Panc1 (cell line): ENCODE results near the gene FAM90A1. TPM values are rescaled to one million over a fixed set of nuclear protein-coding genes. Genes with fewer than 3 reads are reported as not detected.
A peak's percentile ranks its signal among the peaks of the same experiment; 100 is the strongest.
"Not testable (repeated sequence)": the region's sequence is repeated elsewhere in the genome, so short reads cannot be mapped to it uniquely, and the experiment has no call there.

Experiments used
- ATAC-seq: fragments of 200-7000 bp; cut with Tn5 transposase; 2 replicates; pipeline ENCODE4 v1.9.1; 2020; ENCODE audit warnings: mild to moderate bottlenecking, moderate library complexity
- BruUV-seq: library from RNA; stranded (reverse); fragments of 400-500 nt; replicated peaks from 2 replicates; lab custom pipeline; 2021; lab: Mats Ljungman, UMichigan
- CTCF ChIA-PET: fragments of 300-600 bp; sonication (Branson Sonifier 250); formaldehyde crosslinking; loops from one replicate; lab custom pipeline; 2022; ENCODE audit warnings: antibody characterized with exemption; lab: Charles Lee
- POLR2A ChIA-PET: fragments of 300-600 bp; sonication (Branson Sonifier 250); formaldehyde crosslinking; loops from one replicate; lab custom pipeline; 2022; ENCODE audit warnings: antibody characterized with exemption; lab: Charles Lee
- DNase-seq: peaks from one replicate; pipeline ENCODE4 v3.0.0-alpha.2; 2010; ENCODE audit warnings: low read depth, low spot score
- H3K27ac ChIP-seq: 2 replicates; pipeline ENCODE4 v1.5.1; 2011; ENCODE audit warnings: mild to moderate bottlenecking, low read length, inconsistent platforms
- H3K27me3 ChIP-seq: fragments of 200-500 bp; sonication (Bioruptor generic); 2 replicates; pipeline ENCODE4 v1.6.0; 2014; ENCODE audit warnings: low read length, inconsistent platforms; ENCODE audit not compliant: control insufficient read depth, insufficient read depth
- H3K36me3 ChIP-seq: fragments of 200-500 bp; sonication (Bioruptor generic); 2 replicates; pipeline ENCODE4 v1.5.1; 2014; ENCODE audit warnings: inconsistent platforms, mild to moderate bottlenecking, low read length, moderate library complexity; ENCODE audit not compliant: control insufficient read depth, insufficient read depth
- H3K4me1 ChIP-seq: 2 replicates; pipeline ENCODE4 v1.5.1; 2011; ENCODE audit warnings: inconsistent platforms, mild to moderate bottlenecking, low read length, moderate library complexity; ENCODE audit not compliant: control insufficient read depth, insufficient read depth
- H3K4me3 ChIP-seq, 2 experiments: 2 replicates each; pipeline ENCODE4 v1.5.1; 2011 to 2012; ENCODE audit warnings: low read depth in 2 of 2, low read length in 2 of 2, mild to moderate bottlenecking in 2 of 2, inconsistent platforms in 1 of 2, moderate library complexity in 1 of 2
- H3K9me3 ChIP-seq: fragments of 200-500 bp; sonication (Bioruptor generic); 2 replicates; pipeline ENCODE4 v1.5.1; 2014; ENCODE audit warnings: low read depth, mild to moderate bottlenecking, inconsistent platforms, low read length, moderate library complexity; ENCODE audit not compliant: control insufficient read depth, insufficient read depth
- in situ Hi-C: cut with HindIII; loops from 2 replicates; pipeline ENCODE4 v1.10.0; 2016; ENCODE audit warnings: low sequenced_read_pairs, low pct_unique_long_range_greater_than_20kb
- intact Hi-C: fragments of 100-400 bp; cut with micrococcal nuclease; formaldehyde crosslinking; loops from one replicate; pipeline ENCODE4 v1.10.0; 2022; ENCODE audit not compliant: unreplicated experiment
- total RNA-seq: library from RNA; stranded (reverse); gene quantifications from one replicate; pipeline ENCODE4 v1.2.1, GENCODE V29; 2021; ENCODE audit not compliant: unreplicated experiment
- TF ChIP-seq, protein P1 (sequence below): fragments of 450-650 bp; IDR thresholded peaks from 2 replicates; pipeline ENCODE4 v1.5.1; 2017; ENCODE audit warnings: mild to moderate bottlenecking

The FAM90A1 gene
- total RNA-seq, 1 experiment from 2014 or later: not detected

DNA sequence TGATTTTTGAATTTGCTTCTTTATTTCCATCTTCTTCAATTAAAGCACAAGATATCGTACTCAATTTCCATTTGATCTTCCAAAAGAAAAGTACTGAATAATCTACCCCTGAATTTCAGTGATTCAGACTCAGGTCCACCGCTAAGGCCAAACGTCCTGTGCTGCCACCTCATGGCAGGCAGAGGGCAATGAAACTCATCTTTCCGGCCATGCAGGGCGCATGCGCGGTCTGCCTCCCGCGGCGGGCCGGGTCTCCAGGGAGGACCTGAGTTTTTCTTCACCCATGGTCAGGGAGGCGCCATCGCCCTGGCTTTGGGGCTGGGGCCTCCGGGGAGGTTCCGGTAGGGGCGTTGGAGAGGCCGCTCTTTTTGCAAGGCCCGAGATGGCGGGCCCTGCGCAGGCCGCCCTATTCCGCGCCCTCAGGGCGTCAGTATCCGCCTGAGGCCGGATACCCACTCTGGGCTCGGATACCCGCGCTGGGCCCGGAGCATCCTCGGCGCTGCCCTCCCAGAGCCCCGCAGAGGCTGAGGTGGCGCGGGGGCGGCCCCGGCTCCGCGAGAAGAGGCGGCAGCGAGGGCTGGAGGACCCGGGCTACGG lies 47.3 kb downstream of the FAM90A1 start:
- DNase-seq, POLR2A ChIA-PET, H3K9me3 ChIP-seq, H3K27me3 ChIP-seq, in situ Hi-C loops, BruUV-seq, ATAC-seq, H3K4me1 ChIP-seq, H3K27ac ChIP-seq, intact Hi-C loops, H3K36me3 ChIP-seq: not testable (repeated sequence)
- TF ChIP-seq, protein P1, sequence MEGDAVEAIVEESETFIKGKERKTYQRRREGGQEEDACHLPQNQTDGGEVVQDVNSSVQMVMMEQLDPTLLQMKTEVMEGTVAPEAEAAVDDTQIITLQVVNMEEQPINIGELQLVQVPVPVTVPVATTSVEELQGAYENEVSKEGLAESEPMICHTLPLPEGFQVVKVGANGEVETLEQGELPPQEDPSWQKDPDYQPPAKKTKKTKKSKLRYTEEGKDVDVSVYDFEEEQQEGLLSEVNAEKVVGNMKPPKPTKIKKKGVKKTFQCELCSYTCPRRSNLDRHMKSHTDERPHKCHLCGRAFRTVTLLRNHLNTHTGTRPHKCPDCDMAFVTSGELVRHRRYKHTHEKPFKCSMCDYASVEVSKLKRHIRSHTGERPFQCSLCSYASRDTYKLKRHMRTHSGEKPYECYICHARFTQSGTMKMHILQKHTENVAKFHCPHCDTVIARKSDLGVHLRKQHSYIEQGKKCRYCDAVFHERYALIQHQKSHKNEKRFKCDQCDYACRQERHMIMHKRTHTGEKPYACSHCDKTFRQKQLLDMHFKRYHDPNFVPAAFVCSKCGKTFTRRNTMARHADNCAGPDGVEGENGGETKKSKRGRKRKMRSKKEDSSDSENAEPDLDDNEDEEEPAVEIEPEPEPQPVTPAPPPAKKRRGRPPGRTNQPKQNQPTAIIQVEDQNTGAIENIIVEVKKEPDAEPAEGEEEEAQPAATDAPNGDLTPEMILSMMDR: peak; percentile 48; the same call in 1 of the 2 replicates
- CTCF ChIA-PET: interaction anchor here (1.1 kb wide), 1 partner anchor 87 kb away, joined by 10 read pairs; no protein-coding TSS in a partner anchor
- H3K4me3 ChIP-seq: peak overlapping the region; percentile 51 to 52

DNA sequence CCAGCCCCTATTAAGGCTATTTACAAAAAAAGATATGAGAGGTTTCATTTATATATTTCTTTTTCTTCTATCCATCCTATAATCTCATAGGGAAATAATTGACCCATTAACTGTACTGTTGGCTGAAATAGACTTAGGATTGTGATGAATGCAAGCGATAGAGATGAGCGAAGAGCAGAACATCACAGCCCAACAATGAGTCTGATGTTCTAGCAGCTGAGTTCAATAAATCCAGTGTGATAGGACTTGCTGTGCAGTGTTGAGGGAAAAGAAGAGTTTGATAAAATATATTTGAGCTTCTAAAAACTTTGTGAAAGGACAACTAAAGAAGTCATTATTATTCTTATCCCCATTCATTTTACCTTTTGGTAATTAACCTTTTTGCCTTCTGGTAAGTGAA lies 54.5 kb downstream of the FAM90A1 start:
- H3K36me3 ChIP-seq, POLR2A ChIA-PET, CTCF ChIA-PET, H3K4me3 ChIP-seq, intact Hi-C loops, BruUV-seq, H3K9me3 ChIP-seq, in situ Hi-C loops, H3K27me3 ChIP-seq, H3K4me1 ChIP-seq, ATAC-seq, DNase-seq, H3K27ac ChIP-seq: not testable (repeated sequence)

Other genes starting within 250 kb of the FAM90A1 start
- 10.9 TPM for gene FOXJ2, start 194.9 kb downstream of the FAM90A1 start, total RNA-seq
- not detected for gene C3AR1, start 161.3 kb downstream of the FAM90A1 start, total RNA-seq
- gene NECAP1, start 145.3 kb downstream of the FAM90A1 start, total RNA-seq: 14.9 TPM
- gene CLEC4A, start 104.0 kb downstream of the FAM90A1 start, total RNA-seq: 0.33 TPM
- gene ZNF705A, start 70.6 kb downstream of the FAM90A1 start, total RNA-seq: not detected
- not detected for gene CLEC6A, start 228.3 kb upstream of the FAM90A1 start, total RNA-seq